NT2/D1 (cell line): ENCODE results near the gene PIH1D2.
"Not testable (repeated sequence)": the region's sequence is repeated elsewhere in the genome, so short reads cannot be mapped to it uniquely, and the experiment has no call there.

ENCODE experiments used
- DNase-seq: peaks from one replicate; pipeline ENCODE4 v3.0.0-alpha.2; 2011; ENCODE audit warnings: low read depth, low spot score
- H3K27me3 ChIP-seq: 2 replicates; pipeline ENCODE4 v1.6.0; 2011; ENCODE audit warnings: mild to moderate bottlenecking; ENCODE audit not compliant: insufficient read length, insufficient read depth
- H3K36me3 ChIP-seq: 2 replicates; pipeline ENCODE4 v1.6.1; 2011; ENCODE audit warnings: mild to moderate bottlenecking, low read length, mixed read lengths; ENCODE audit not compliant: insufficient read depth, insufficient read length
- H3K4me1 ChIP-seq: 2 replicates; pipeline ENCODE4 v1.5.1; 2011; ENCODE audit not compliant: insufficient read depth, insufficient read length
- H3K4me3 ChIP-seq: 2 replicates; pipeline ENCODE4 v1.5.1; 2011; ENCODE audit warnings: low read depth; ENCODE audit not compliant: insufficient read length
- H3K9ac ChIP-seq: 2 replicates; pipeline ENCODE4 v1.6.0; 2011; ENCODE audit warnings: low read depth; ENCODE audit not compliant: insufficient read length
- H3K9me3 ChIP-seq: 2 replicates; pipeline ENCODE4 v1.5.1; 2011; ENCODE audit warnings: mild to moderate bottlenecking, low read length; ENCODE audit not compliant: insufficient read depth
- SUZ12 ChIP-seq: IDR thresholded peaks from 2 replicates; pipeline ENCODE4 v1.6.1; 2011; ENCODE audit not compliant: insufficient read length, insufficient read depth; ENCODE audit errors: extremely low read depth
- YY1 ChIP-seq: IDR thresholded peaks from 2 replicates; pipeline ENCODE4 v1.6.1; 2011; ENCODE audit not compliant: insufficient read length, insufficient read depth
- ZNF274 ChIP-seq: IDR thresholded peaks from 2 replicates; pipeline ENCODE4 v1.6.1; 2011; ENCODE audit warnings: mild to moderate bottlenecking, low read depth, low read length

Gene PIH1D2

GRCh38 chr11:112051768-112052167 is 22.0 kb downstream of the PIH1D2 start:
- Histone ChIP-seq H3K27me3 (no peaks in the 10 kb centered on the region), H3K9ac (no peak overlapping the region), H3K36me3 (peaks cover 37% of the 10 kb centered on the region), H3K4me1 (no peaks in the 10 kb centered on the region), H3K9me3 (no peaks in the 10 kb centered on the region), H3K4me3 (no peak overlapping the region)
- TF ChIP-seq YY1: no peak
- no peak for TF ChIP-seq SUZ12
- no peak for TF ChIP-seq ZNF274
- no peak for DNase-seq

GRCh38 chr11:112050721-112051120 is 23.1 kb downstream of the PIH1D2 start:
- no peak for DNase-seq

GRCh38 chr11:112049777-112050176 is 24.0 kb downstream of the PIH1D2 start:
- Histone ChIP-seq H3K4me1 (no peaks in the 10 kb centered on the region), H3K4me3 (no peak overlapping the region), H3K9ac (no peak overlapping the region), H3K36me3 (peaks cover 50% of the 10 kb centered on the region), H3K27me3 (no peaks in the 10 kb centered on the region), H3K9me3 (no peaks in the 10 kb centered on the region)
- no peak for DNase-seq
- TF ChIP-seq ZNF274 (no peak), SUZ12 (no peak), YY1 (no peak)

More at GRCh38 chr11:112050721-112051120, 23.1 kb downstream of the PIH1D2 start:
- Histone ChIP-seq H3K4me1 (no peaks in the 10 kb centered on the region), H3K4me3 (no peak overlapping the region), H3K9ac (no peak overlapping the region), H3K9me3 (no peaks in the 10 kb centered on the region), H3K27me3 (no peaks in the 10 kb centered on the region), H3K36me3 (peaks cover 42% of the 10 kb centered on the region)
- no peak for TF ChIP-seq ZNF274

- not testable (repeated sequence) for H3K27me3 ChIP-seq, H3K9me3 ChIP-seq, H3K9ac ChIP-seq, H3K4me3 ChIP-seq, DNase-seq, H3K4me1 ChIP-seq
- peaks cover 53% of the 10 kb centered on the region for H3K36me3 ChIP-seq
Observed at GRCh38 chr11:112048256-112048655, 25.6 kb downstream of the PIH1D2 start.

- not testable (repeated sequence) for H3K27me3 ChIP-seq, DNase-seq, H3K9me3 ChIP-seq, H3K4me1 ChIP-seq, H3K4me3 ChIP-seq, H3K9ac ChIP-seq
- peaks cover 45% of the 10 kb centered on the region for H3K36me3 ChIP-seq
Observed at GRCh38 chr11:112046647-112047046, 27.2 kb downstream of the PIH1D2 start.

GRCh38 chr11:112044961-112045360 is 28.9 kb downstream of the PIH1D2 start:
- no peak for DNase-seq
- H3K4me3 ChIP-seq: no peak overlapping the region
- no peaks in the 10 kb centered on the region for H3K9me3 ChIP-seq
- peaks cover 49% of the 10 kb centered on the region for H3K36me3 ChIP-seq
- no peak for TF ChIP-seq YY1
- TF ChIP-seq SUZ12: no peak
- no peak for TF ChIP-seq ZNF274
- H3K27me3 ChIP-seq: no peaks in the 10 kb centered on the region
- H3K9ac ChIP-seq: no peak overlapping the region
- no peaks in the 10 kb centered on the region for H3K4me1 ChIP-seq

- Histone ChIP-seq H3K4me3 (no peak overlapping the region), H3K4me1 (no peaks in the 10 kb centered on the region), H3K36me3 (peaks cover 63% of the 10 kb centered on the region), H3K9me3 (no peaks in the 10 kb centered on the region), H3K27me3 (no peaks in the 10 kb centered on the region), H3K9ac (no peak overlapping the region)
- no peak for DNase-seq
- TF ChIP-seq SUZ12: no peak
Observed at GRCh38 chr11:112042961-112043304, 30.9 kb downstream of the PIH1D2 start.

- Histone ChIP-seq H3K4me3 (no peak overlapping the region), H3K9me3 (no peaks in the 10 kb centered on the region), H3K27me3 (no peaks in the 10 kb centered on the region), H3K36me3 (peaks cover 69% of the 10 kb centered on the region), H3K9ac (no peak overlapping the region), H3K4me1 (no peaks in the 10 kb centered on the region)
- TF ChIP-seq YY1: no peak
- TF ChIP-seq ZNF274: no peak
- TF ChIP-seq SUZ12: no peak
- DNase-seq: no peak
Observed at GRCh38 chr11:112042161-112042960, 31.5 kb downstream of the PIH1D2 start.
